Heart left ventricle (tissue), 16 donors: ENCODE results near the gene AK1. TPM values are rescaled to one million over a fixed set of nuclear protein-coding genes. Genes with fewer than 3 reads are reported as not detected.

Experiments
- ATAC-seq, 4 donors: fragments of 200-7000 bp; cut with Tn5 transposase; one replicate each; pipeline ENCODE4 v1.9.1; 2020 to 2022; ENCODE audit warnings: moderate library complexity in 4 of 4, mild to moderate bottlenecking in 3 of 4, moderate number of reproducible peaks in 1 of 4
- DNase-seq, 5 donors: peaks; one replicate each; pipeline ENCODE4 v3.0.0-alpha.2; 2020
- H3K27ac ChIP-seq, 12 donors: fragments of 200-600 bp; sonication (generic) in 4 of 12; one replicate each; pipeline versions ENCODE4 v1.5.0 to v1.8.0; 2016 to 2022; ENCODE audit warnings: mild to moderate bottlenecking in 2 of 12
- H3K27me3 ChIP-seq, 9 donors: fragments of 200-600 bp; sonication (generic) in 2 of 9; one replicate each; pipeline versions ENCODE4 v1.5.1 to v1.8.0; 2016 to 2022; ENCODE audit warnings: mild to moderate bottlenecking in 3 of 9
- H3K36me3 ChIP-seq, 9 donors: fragments of 200-600 bp; sonication (generic) in 2 of 9; one replicate each; pipeline versions ENCODE4 v1.5.0 to v1.8.0; 2018 to 2022; ENCODE audit warnings: mild to moderate bottlenecking in 2 of 9
- H3K4me1 ChIP-seq, 12 donors: fragments of 200-600 bp; sonication (generic) in 4 of 12; one replicate each; pipeline versions ENCODE4 v1.5.0 to v1.8.0; 2016 to 2022; ENCODE audit warnings: mild to moderate bottlenecking in 3 of 12
- H3K4me3 ChIP-seq, 12 donors: fragments of 200-600 bp; sonication (generic) in 4 of 12; one replicate each; pipeline versions ENCODE4 v1.5.0 to v1.8.0; 2017 to 2022; ENCODE audit warnings: mild to moderate bottlenecking in 9 of 12, moderate library complexity in 4 of 12
- H3K9me3 ChIP-seq, 12 donors: fragments of 200-600 bp; sonication (generic) in 4 of 12; one replicate each; pipeline versions ENCODE4 v1.5.0 to v1.8.0; 2016 to 2022; ENCODE audit warnings: mild to moderate bottlenecking in 1 of 12
- POLR2A ChIP-seq, 2 donors: fragments of 450-650 bp; IDR thresholded peaks; one replicate each; pipeline ENCODE4 v1.6.1; 2017; ENCODE audit warnings: antibody characterized with exemption in 2 of 2, mild to moderate bottlenecking in 2 of 2, moderate library complexity in 2 of 2
- whole genome bisulfite sequencing, 4 donors: extraction: QIAGEN DNeasy Blood & Tissue Kit in 2 of 4; methylation state at CpG; one replicate each; pipeline versions ENCODE4 v1.1.5 to v1.1.7; 2013 to 2018; 5-methylcytosine and 5-hydroxymethylcytosine counted together
- intact Hi-C, 10 donors: fragments of 100-400 bp; cut with DNase I; formaldehyde crosslinking; loops; one replicate each; pipeline versions ENCODE4 v1.11.1 to v1.14.2; 2022
- microRNA-seq, 4 donors: library from miRNA; unstranded; fragments of <30 nt; microRNA quantifications; one replicate each; pipeline versions ENCODE4 to v1.2.0, GENCODE V29; 2017 to 2020
- polyA plus RNA-seq, 2 donors: library from polyadenylated mRNA; stranded (reverse); fragments of 200-250 nt; gene quantifications; one replicate each; pipeline ENCODE4 v1.2.3, GENCODE V29; 2013
- total RNA-seq, 9 donors: library from RNA; depleted of rRNA in 2 of 9; stranded (reverse); fragments of >200 nt in 2 of 9; fragmentation: NEBNext Ultra II Directional in 3 of 9; extraction: Animal tissue kit (Norgen Biotek cat#: 25700) in 3 of 9; gene quantifications; one replicate each; pipeline versions ENCODE4 v1.1.0 to v1.2.4, GENCODE V29; 2016 to 2023
- TF ChIP-seq, protein P1 (sequence below), 12 donors: fragments of 200-600 bp; sonication (generic) in 4 of 12; IDR thresholded peaks; one replicate each; pipeline versions ENCODE4 v1.5.0 to v1.8.0; 2018 to 2022; ENCODE audit warnings: antibody characterized with exemption in 12 of 12, mild to moderate bottlenecking in 5 of 12
- donor health status: ischemic (EF 13 %, LVEDD 7.1; RV severe dilation, severe dysfunction).
- donor health status: healthy with polysubstance abuse.
- donor health status: DM: no; HTN: yes; CAD: no.
- donor health status: DM: no; HTN: no; CAD: no.
- donor health status: ischemic (EF 25% LVEDD 6.9; RV normal size, moderate dysfunction).
- donor health status: ischemic (EF 25% LVEDD 5.7; RV mildly dilated, moderate dysfunction).
- donor health status: healthy.
- donor health status: DM: yes; HTN: yes; CAD: no.
- donor health status: ischemic (EF 35%, LVEDD 5.7; RV mildly dilated, moderate dysfunction).
- donor health status: nonischemic (EF 11% LVEDD 7.7; RV severe dilation, severe dysfunction).
- donor health status: DM: yes; HTN: yes; CAD: no.
- donor health status: PGD.
- donor health status: ischemic (EF 29% LVEDD 5.4; RV normal size, mild dysfunction).
- donor health status: nonischemic (EF 23%, LVEDD 6.1; RV moderate dilation, normal function).

Gene AK1
- total and polyA plus RNA-seq, 11 donors = 312 to 1,060 (median 586) TPM

DNA sequence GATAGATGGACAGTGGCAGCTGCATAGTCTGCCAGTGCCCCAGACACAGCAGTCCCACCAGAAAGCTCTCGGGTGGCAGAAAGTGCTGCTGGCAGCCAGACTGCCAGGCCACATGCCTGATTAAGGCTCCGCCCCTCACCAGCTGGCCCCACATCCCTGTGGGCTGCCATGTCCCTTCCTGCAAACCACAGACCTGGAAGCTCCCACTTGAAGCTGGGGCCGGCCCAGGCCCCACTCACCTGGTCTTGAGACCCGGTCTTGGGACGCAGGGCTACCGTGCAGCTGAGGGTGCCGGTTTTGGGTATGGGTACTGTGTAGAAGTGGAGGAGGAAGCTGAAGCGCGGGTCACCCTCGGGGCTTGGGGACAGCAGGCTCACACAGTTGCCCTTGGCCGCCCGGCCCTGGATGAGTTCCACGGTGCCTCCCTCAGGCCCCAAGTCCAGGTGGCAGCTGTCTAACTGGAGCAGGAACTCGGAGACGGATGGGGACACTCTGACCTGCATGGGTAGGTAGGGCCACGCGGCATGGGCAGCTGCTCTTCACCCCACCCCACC lies 59.5 kb downstream of the AK1 start:
- ATAC-seq (peak in 3 of 4 donors; percentile 1 to 8 (median 1)), DNase-seq (no peak)
- H3K9me3 ChIP-seq = no peaks in the 10 kb centered on the region
- H3K36me3 ChIP-seq = peaks cover 0 to 100% (median 94%) of the 10 kb centered on the region in 9 donors
- WGBS, 4 donors = 77 to 87% (median 82%) methylated on average over 7 to 17 of the region's 17 CpGs
- peak overlapping the region in 6 of 12 donors; percentile 3 to 44 (median 37) for H3K27ac ChIP-seq
- H3K27me3 ChIP-seq = no peaks in the 10 kb centered on the region
- intact Hi-C loops = no loop called here
- TF ChIP-seq POLR2A (IDR thresholded peaks at IDR 0.05) = no peak
- TF ChIP-seq, protein P1, sequence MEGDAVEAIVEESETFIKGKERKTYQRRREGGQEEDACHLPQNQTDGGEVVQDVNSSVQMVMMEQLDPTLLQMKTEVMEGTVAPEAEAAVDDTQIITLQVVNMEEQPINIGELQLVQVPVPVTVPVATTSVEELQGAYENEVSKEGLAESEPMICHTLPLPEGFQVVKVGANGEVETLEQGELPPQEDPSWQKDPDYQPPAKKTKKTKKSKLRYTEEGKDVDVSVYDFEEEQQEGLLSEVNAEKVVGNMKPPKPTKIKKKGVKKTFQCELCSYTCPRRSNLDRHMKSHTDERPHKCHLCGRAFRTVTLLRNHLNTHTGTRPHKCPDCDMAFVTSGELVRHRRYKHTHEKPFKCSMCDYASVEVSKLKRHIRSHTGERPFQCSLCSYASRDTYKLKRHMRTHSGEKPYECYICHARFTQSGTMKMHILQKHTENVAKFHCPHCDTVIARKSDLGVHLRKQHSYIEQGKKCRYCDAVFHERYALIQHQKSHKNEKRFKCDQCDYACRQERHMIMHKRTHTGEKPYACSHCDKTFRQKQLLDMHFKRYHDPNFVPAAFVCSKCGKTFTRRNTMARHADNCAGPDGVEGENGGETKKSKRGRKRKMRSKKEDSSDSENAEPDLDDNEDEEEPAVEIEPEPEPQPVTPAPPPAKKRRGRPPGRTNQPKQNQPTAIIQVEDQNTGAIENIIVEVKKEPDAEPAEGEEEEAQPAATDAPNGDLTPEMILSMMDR (IDR thresholded peaks at IDR 0.05) = no peak
- no peak overlapping the region for H3K4me3 ChIP-seq
- peaks cover 0 to 30% (median 5%) of the 10 kb centered on the region in 12 donors for H3K4me1 ChIP-seq

DNA sequence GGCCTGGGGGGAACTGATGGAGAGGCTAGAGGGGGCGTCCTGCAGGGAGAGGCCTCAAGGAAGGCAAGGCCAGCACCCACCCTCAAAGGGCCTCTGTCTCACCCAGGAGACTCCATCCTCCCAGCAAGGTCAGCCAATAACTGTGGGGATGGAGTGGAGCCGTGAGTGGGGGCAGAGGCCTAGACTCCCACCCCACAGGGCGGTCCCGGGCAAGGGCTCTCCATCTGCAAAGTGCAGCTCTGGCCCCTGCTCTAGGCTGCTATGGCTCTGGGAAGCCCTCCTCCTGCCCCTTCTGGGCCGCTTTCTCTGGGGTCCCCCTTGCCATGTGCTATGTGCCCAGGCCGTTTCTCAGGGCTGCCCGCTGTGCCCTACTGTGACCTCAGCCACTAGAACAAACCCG lies 60.7 kb downstream of the AK1 start:
- H3K36me3 ChIP-seq = peaks cover 0 to 100% (median 96%) of the 10 kb centered on the region in 9 donors
- ATAC-seq = peak in 1 of 4 donors; percentile 2

More for the DNA sequence above, 60.7 kb downstream of the AK1 start:
- peak overlapping the region in 4 of 12 donors; percentile 3 to 40 (median 20) for H3K27ac ChIP-seq
- DNase-seq = no peak
- TF ChIP-seq, protein P1 (IDR thresholded peaks at IDR 0.05) = no peak
- TF ChIP-seq POLR2A (IDR thresholded peaks at IDR 0.05) = no peak
- no peaks in the 10 kb centered on the region for H3K27me3 ChIP-seq
- peaks cover 0 to 30% (median 5%) of the 10 kb centered on the region in 12 donors for H3K4me1 ChIP-seq
- intact Hi-C loops = no loop called here
- no peak overlapping the region for H3K4me3 ChIP-seq
- whole genome bisulfite sequencing, 4 donors = 83 to 90% (median 89%) methylated on average over 4 to 8 of the region's 8 CpGs
- no peaks in the 10 kb centered on the region for H3K9me3 ChIP-seq

Small RNA genes within 50 kb of the gene (microRNA-seq; reads per million reads assigned to microRNA genes)
- gene MIR4672 = 0 to 0.58 (median 0) reads per million in 4 donors

Other genes with a start within 250 kb of the AK1 start
- under 1 TPM in 2 of 9 donors, not detected in 7; 0.15 to 0.87 TPM for gene CFAP157, start 170.7 kb downstream of the AK1 start, total RNA-seq
- under 1 TPM; 0.08 TPM for gene CFAP157, start 170.7 kb downstream of the AK1 start, polyA plus RNA-seq
- 10 to 100 TPM in 7 of 9 donors, 1 to 10 TPM in 2; 7.3 to 30.5 (median 13.5) TPM for gene PTRH1, start 162.0 kb downstream of the AK1 start, total RNA-seq
- gene PTRH1, start 162.0 kb downstream of the AK1 start, polyA plus RNA-seq = 10 to 100 TPM; 14.0 to 44.7 TPM
- under 1 TPM in 8 of 9 donors, not detected in 1; 0.09 to 0.61 (median 0.24) TPM for gene TTC16, start 161.6 kb downstream of the AK1 start, total RNA-seq
- gene TTC16, start 161.6 kb downstream of the AK1 start, polyA plus RNA-seq = under 1 TPM in 1 of 2 donors, not detected in 1; 0.34 TPM
- 1 to 10 TPM; 1.7 to 9.2 (median 3.3) TPM for gene TOR2A, start 142.4 kb downstream of the AK1 start, total RNA-seq
- 1 to 10 TPM; 3.4 to 5.2 TPM for gene TOR2A, start 142.4 kb downstream of the AK1 start, polyA plus RNA-seq
- 10 to 100 TPM; 13.7 to 38.9 (median 16.9) TPM for gene SH2D3C, start 99.0 kb downstream of the AK1 start, total RNA-seq
- gene SH2D3C, start 99.0 kb downstream of the AK1 start, polyA plus RNA-seq = 10 to 100 TPM; 21.1 to 24.8 TPM
- gene CDK9, start 91.6 kb downstream of the AK1 start, total RNA-seq = 10 to 100 TPM; 35.6 to 60.3 (median 47.8) TPM
- 10 to 100 TPM; 26.2 to 30.4 TPM for gene CDK9, start 91.6 kb downstream of the AK1 start, polyA plus RNA-seq
- 10 to 100 TPM; 39.9 to 55.1 (median 41.5) TPM for gene FPGS, start 74.8 kb downstream of the AK1 start, total RNA-seq
- gene FPGS, start 74.8 kb downstream of the AK1 start, polyA plus RNA-seq = 10 to 100 TPM; 36.8 to 50.1 TPM
- 100 to 1,000 TPM; 116 to 252 (median 133) TPM for gene ENG, start 23.0 kb downstream of the AK1 start, total RNA-seq
- 100 to 1,000 TPM; 156 to 245 TPM for gene ENG, start 23.0 kb downstream of the AK1 start, polyA plus RNA-seq
- gene ST6GALNAC6, start 21.9 kb upstream of the AK1 start, total RNA-seq = 10 to 100 TPM; 28.4 to 75.9 (median 45.6) TPM
- gene ST6GALNAC6, start 21.9 kb upstream of the AK1 start, polyA plus RNA-seq = 10 to 100 TPM; 35.7 to 37.5 TPM
- gene ST6GALNAC4, start 39.4 kb upstream of the AK1 start, total RNA-seq = 10 to 100 TPM; 28.3 to 66.1 (median 42.6) TPM
- gene ST6GALNAC4, start 39.4 kb upstream of the AK1 start, polyA plus RNA-seq = 10 to 100 TPM; 17.0 to 72.0 TPM
- under 1 TPM in 7 of 9 donors, not detected in 2; 0.33 to 0.77 (median 0.51) TPM for gene PIP5KL1, start 53.1 kb upstream of the AK1 start, total RNA-seq
- under 1 TPM; 0.12 to 0.15 TPM for gene PIP5KL1, start 53.1 kb upstream of the AK1 start, polyA plus RNA-seq
- 10 to 100 TPM in 7 of 9 donors, 1 to 10 TPM in 2; 7.2 to 19.5 (median 11.7) TPM for gene DPM2, start 60.2 kb upstream of the AK1 start, total RNA-seq
- gene DPM2, start 60.2 kb upstream of the AK1 start, polyA plus RNA-seq = 10 to 100 TPM; 15.3 to 31.7 TPM
- gene EEIG1, start 103.3 kb upstream of the AK1 start, total RNA-seq = 10 to 100 TPM in 7 of 9 donors, 1 to 10 TPM in 2; 5.4 to 45.2 (median 24.1) TPM
- 10 to 100 TPM in 1 of 2 donors, 1 to 10 TPM in 1; 9.2 to 10.4 TPM for gene EEIG1, start 103.3 kb upstream of the AK1 start, polyA plus RNA-seq
- gene NAIF1, start 189.6 kb upstream of the AK1 start, total RNA-seq = 1 to 10 TPM; 3.5 to 8.9 (median 7.2) TPM
- 1 to 10 TPM; 4.0 to 5.0 TPM for gene NAIF1, start 189.6 kb upstream of the AK1 start, polyA plus RNA-seq
- gene SLC25A25, start 190.6 kb upstream of the AK1 start, total RNA-seq = 10 to 100 TPM in 3 of 9 donors, 1 to 10 TPM in 6; 3.2 to 15.1 (median 6.7) TPM
- 1 to 10 TPM; 1.7 to 8.8 TPM for gene SLC25A25, start 190.6 kb upstream of the AK1 start, polyA plus RNA-seq